Endodermal cell (in vitro differentiated cells): ENCODE data around the gene GBA3. TPM values are rescaled to one million over a fixed set of nuclear protein-coding genes. Genes with fewer than 3 reads are reported as not detected.

Source experiments
- DNase-seq: peaks from one replicate; pipeline ENCODE4 v3.0.0-alpha.2; 2017
- H3K27ac ChIP-seq: 2 replicates; pipeline ENCODE4 v1.5.1; 2013; ENCODE audit warnings: mild to moderate bottlenecking, low read depth, low read length, moderate library complexity
- H3K27me3 ChIP-seq: 2 replicates; pipeline ENCODE4 v1.6.1; 2013; ENCODE audit warnings: mild to moderate bottlenecking, low read length, moderate library complexity; ENCODE audit not compliant: insufficient read depth, control insufficient read depth, poor library complexity, severe bottlenecking
- H3K36me3 ChIP-seq: 2 replicates; pipeline ENCODE4 v1.7.0; 2013; ENCODE audit warnings: mild to moderate bottlenecking, low read length, moderate library complexity; ENCODE audit not compliant: control insufficient read depth, insufficient read depth
- H3K4me1 ChIP-seq: one replicate; pipeline ENCODE4 v1.7.0; 2013; ENCODE audit warnings: low read length; ENCODE audit not compliant: control insufficient read depth, insufficient read depth
- H3K4me3 ChIP-seq: 2 replicates; pipeline ENCODE4 v1.5.1; 2013; ENCODE audit warnings: mild to moderate bottlenecking, low read length, moderate library complexity
- H3K9ac ChIP-seq: 2 replicates; pipeline ENCODE4 v1.6.1; 2013; ENCODE audit warnings: mild to moderate bottlenecking, low read length, moderate library complexity; ENCODE audit not compliant: poor library complexity, severe bottlenecking; ENCODE audit errors: extremely low read depth
- H3K9me3 ChIP-seq: 2 replicates; pipeline ENCODE4 v1.6.1; 2013; ENCODE audit warnings: mild to moderate bottlenecking, low read length, moderate library complexity; ENCODE audit not compliant: control insufficient read depth
- H3K27ac Mint-ChIP-seq: 2 replicates; pipeline ENCODE4 v1.8.0; 2020; ENCODE audit warnings: mixed read lengths
- H3K27me3 Mint-ChIP-seq: 2 replicates; pipeline ENCODE4 v1.8.0; 2021; ENCODE audit warnings: mild to moderate bottlenecking, mixed read lengths; ENCODE audit not compliant: insufficient read depth
- H3K36me3 Mint-ChIP-seq: 2 replicates; pipeline ENCODE4 v1.8.0; 2020; ENCODE audit warnings: low read depth, mixed read lengths
- H3K4me1 Mint-ChIP-seq: 2 replicates; pipeline ENCODE4 v1.8.0; 2020; ENCODE audit warnings: mixed read lengths
- H3K4me3 Mint-ChIP-seq: 2 replicates; pipeline ENCODE4 v1.8.0; 2020; ENCODE audit warnings: mild to moderate bottlenecking, moderate library complexity, mixed read lengths
- H3K9me3 Mint-ChIP-seq: 2 replicates; pipeline ENCODE4 v1.8.0; 2020; ENCODE audit warnings: mild to moderate bottlenecking, mixed read lengths
- WGBS, 2 experiments: methylation state at CpG; one replicate each; pipeline versions ENCODE4 v1.1.5 to v1.1.7; 2013; ENCODE audit warnings: missing lambda C conversion rate in 2 of 2, mixed read lengths in 1 of 2; ENCODE audit not compliant: insufficient coverage in 1 of 2, insufficient read length in 1 of 2; 5-methylcytosine and 5-hydroxymethylcytosine counted together
- total RNA-seq, 2 donors: library from RNA; stranded (reverse); fragmentation: NEBNext Ultra II Directional in 1 of 2; extraction: Animal tissue kit (Norgen Biotek cat#: 25700) in 1 of 2; gene quantifications; 2 replicates in 1 of 2; 3 replicates in 1 of 2; pipeline ENCODE4 v1.2.1, GENCODE V29; 2021
- TF ChIP-seq, protein P1 (sequence below): fragments of 200-600 bp; sonication (generic); conservative IDR thresholded peaks from 2 replicates; pipeline ENCODE4 v1.5.0; 2021; ENCODE audit warnings: antibody characterized with exemption, mild to moderate bottlenecking

GBA3 gene
- total RNA-seq, 2 donors from 2014 or later, result not detected

GRCh38 chr4:22648996-22649395 lies 43.7 kb upstream of the GBA3 start:
- WGBS, 2 experiments, result 81 to 91% methylated on average over 3 to 6 of the region's 8 CpGs
- H3K27ac Mint-ChIP-seq, result no peak overlapping the region
- DNase-seq, result no peak
- H3K4me3 Mint-ChIP-seq, result no peak overlapping the region
- TF ChIP-seq, protein P1, sequence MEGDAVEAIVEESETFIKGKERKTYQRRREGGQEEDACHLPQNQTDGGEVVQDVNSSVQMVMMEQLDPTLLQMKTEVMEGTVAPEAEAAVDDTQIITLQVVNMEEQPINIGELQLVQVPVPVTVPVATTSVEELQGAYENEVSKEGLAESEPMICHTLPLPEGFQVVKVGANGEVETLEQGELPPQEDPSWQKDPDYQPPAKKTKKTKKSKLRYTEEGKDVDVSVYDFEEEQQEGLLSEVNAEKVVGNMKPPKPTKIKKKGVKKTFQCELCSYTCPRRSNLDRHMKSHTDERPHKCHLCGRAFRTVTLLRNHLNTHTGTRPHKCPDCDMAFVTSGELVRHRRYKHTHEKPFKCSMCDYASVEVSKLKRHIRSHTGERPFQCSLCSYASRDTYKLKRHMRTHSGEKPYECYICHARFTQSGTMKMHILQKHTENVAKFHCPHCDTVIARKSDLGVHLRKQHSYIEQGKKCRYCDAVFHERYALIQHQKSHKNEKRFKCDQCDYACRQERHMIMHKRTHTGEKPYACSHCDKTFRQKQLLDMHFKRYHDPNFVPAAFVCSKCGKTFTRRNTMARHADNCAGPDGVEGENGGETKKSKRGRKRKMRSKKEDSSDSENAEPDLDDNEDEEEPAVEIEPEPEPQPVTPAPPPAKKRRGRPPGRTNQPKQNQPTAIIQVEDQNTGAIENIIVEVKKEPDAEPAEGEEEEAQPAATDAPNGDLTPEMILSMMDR, result no peak
- Histone ChIP-seq H3K9me3 (no peaks in the 10 kb centered on the region), H3K4me1 (no peaks in the 10 kb centered on the region), H3K27me3 (no peaks in the 10 kb centered on the region), H3K36me3 (no peaks in the 10 kb centered on the region), H3K27ac (no peak overlapping the region), H3K4me3 (no peak overlapping the region), H3K9ac (no peak overlapping the region)
- no peaks in the 10 kb centered on the region for H3K36me3 Mint-ChIP-seq
- H3K27me3 Mint-ChIP-seq, result no peaks in the 10 kb centered on the region
- H3K4me1 Mint-ChIP-seq, result no peaks in the 10 kb centered on the region
- no peaks in the 10 kb centered on the region for H3K9me3 Mint-ChIP-seq

DNA sequence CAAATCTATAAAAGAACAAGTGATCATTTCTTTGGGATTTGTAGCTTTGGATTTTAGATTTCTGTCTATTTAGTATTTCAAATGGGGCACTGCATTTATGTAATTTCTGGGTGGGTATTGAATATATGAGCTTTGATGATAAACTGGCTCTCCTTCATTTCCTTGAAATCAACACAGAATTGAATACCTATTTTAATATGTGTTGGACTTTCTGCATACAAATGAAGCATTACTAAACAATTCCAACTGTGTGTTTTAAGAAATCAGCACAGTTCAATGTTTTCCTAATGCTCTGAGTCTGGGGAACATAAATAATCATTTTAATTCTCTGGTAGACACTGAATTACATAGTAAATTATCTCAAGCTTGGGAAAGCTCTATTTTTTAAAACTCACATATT lies 42.0 kb upstream of the GBA3 start:
- no peak overlapping the region for H3K9ac ChIP-seq
- H3K4me3 ChIP-seq, result no peak overlapping the region
- no peak overlapping the region for H3K27ac ChIP-seq
- H3K4me1 ChIP-seq, result no peaks in the 10 kb centered on the region
- TF ChIP-seq, protein P1, result no peak
- H3K9me3 ChIP-seq, result no peaks in the 10 kb centered on the region
- H3K4me1 Mint-ChIP-seq, result no peaks in the 10 kb centered on the region
- H3K27ac Mint-ChIP-seq, result no peak overlapping the region
- no peak overlapping the region for H3K4me3 Mint-ChIP-seq
- no peaks in the 10 kb centered on the region for H3K27me3 Mint-ChIP-seq
- H3K9me3 Mint-ChIP-seq, result no peaks in the 10 kb centered on the region
- no peak for DNase-seq
- H3K27me3 ChIP-seq, result no peaks in the 10 kb centered on the region
- H3K36me3 Mint-ChIP-seq, result no peaks in the 10 kb centered on the region
- no peaks in the 10 kb centered on the region for H3K36me3 ChIP-seq

DNA sequence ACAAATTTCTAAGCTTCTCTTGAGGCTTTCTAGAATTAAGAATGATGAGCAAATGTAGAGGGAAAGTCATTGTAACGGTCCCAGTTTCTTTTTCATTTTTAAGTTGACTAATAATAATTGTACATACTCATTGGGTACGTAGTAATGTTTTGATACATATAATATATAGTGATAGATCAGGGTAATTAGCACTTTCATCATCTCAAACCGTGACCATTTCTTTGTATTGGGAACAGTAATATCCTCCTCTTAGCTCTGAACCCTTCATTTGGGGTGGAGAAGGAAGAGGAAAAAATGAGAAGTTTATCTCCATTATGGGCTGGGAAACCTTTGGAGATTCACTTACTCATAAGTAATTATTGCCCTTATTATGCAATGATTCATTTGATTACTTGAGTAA lies 39.0 kb upstream of the GBA3 start:
- no peak for DNase-seq
- Histone ChIP-seq H3K36me3 (no peaks in the 10 kb centered on the region), H3K9ac (no peak overlapping the region), H3K4me3 (no peak overlapping the region), H3K27me3 (no peaks in the 10 kb centered on the region), H3K9me3 (no peaks in the 10 kb centered on the region), H3K4me1 (no peaks in the 10 kb centered on the region), H3K27ac (no peak overlapping the region)
- Mint-ChIP-seq H3K27me3 (no peaks in the 10 kb centered on the region), H3K36me3 (no peaks in the 10 kb centered on the region), H3K27ac (no peak overlapping the region), H3K9me3 (no peaks in the 10 kb centered on the region), H3K4me3 (no peak overlapping the region), H3K4me1 (no peaks in the 10 kb centered on the region)
- WGBS, 2 experiments, result 100% methylated on average over 2 of the region's 3 CpGs; no CpG with 5 or more reads in 1 of the 2 experiments
- TF ChIP-seq, protein P1, result no peak
